OCI-LY1 (cell line): ENCODE data around the gene HSDL1.

Experiments
- EZH2 ChIP-seq: fragments of 200-600 bp; sonication (generic), shearing (Covaris generic); IDR thresholded peaks from 2 replicates; pipeline ENCODE4 v1.8.0; 2017; ENCODE audit warnings: borderline replicate concordance, mixed run types, mild to moderate bottlenecking, antibody characterized with exemption, low read length, moderate library complexity, mixed read lengths
- TF ChIP-seq, protein P1 (sequence below): fragments of 200-600 bp; sonication (generic), shearing (Covaris generic); IDR thresholded peaks from 2 replicates; pipeline ENCODE4 v1.5.1; 2017; ENCODE audit warnings: mild to moderate bottlenecking, antibody characterized with exemption, low read length, moderate library complexity, mixed read lengths

DNA sequence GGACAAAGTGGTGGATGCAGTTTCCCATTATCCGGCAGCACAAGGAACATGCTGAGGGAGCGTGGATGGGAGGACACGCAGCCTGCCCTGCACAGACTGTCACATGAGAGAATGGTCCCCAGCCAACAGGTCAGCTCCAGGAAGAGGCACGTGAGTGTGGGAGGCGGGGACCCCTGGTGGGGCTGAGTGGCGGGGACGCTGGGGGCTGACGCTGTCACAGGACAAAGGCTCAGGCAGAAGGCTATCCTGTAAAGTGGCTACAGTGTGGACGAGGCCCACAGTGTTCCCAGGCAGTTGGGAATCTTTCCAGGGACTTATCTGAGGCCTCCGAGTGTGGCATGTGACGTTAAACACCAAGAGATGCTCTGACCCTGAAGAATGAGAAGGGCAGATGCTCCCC, 58.6 kb downstream of the HSDL1 start:
- TF ChIP-seq, protein P1, sequence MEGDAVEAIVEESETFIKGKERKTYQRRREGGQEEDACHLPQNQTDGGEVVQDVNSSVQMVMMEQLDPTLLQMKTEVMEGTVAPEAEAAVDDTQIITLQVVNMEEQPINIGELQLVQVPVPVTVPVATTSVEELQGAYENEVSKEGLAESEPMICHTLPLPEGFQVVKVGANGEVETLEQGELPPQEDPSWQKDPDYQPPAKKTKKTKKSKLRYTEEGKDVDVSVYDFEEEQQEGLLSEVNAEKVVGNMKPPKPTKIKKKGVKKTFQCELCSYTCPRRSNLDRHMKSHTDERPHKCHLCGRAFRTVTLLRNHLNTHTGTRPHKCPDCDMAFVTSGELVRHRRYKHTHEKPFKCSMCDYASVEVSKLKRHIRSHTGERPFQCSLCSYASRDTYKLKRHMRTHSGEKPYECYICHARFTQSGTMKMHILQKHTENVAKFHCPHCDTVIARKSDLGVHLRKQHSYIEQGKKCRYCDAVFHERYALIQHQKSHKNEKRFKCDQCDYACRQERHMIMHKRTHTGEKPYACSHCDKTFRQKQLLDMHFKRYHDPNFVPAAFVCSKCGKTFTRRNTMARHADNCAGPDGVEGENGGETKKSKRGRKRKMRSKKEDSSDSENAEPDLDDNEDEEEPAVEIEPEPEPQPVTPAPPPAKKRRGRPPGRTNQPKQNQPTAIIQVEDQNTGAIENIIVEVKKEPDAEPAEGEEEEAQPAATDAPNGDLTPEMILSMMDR, result no peak; the same call in 1 of the 2 replicates
- TF ChIP-seq EZH2, result no peak
